Activated T-helper 1 cell treated with anti-CD3 and anti-CD28 coated beads, Interleukin-12 subunit alpha, Interleukin-12 subunit beta, Interleukin-2, Interleukin-4 antibody, amounts not matched to agents 30 ng/mL and 10 ng/mL and 1 ng/mL, durations not matched to agents 14 hours and 24 hours and 36 hours (primary cell): ENCODE measurements around the gene CRYAB. TPM values are rescaled to one million over a fixed set of nuclear protein-coding genes. Genes with fewer than 3 reads are reported as not detected.
A peak's percentile ranks its signal among the peaks of the same experiment; 100 is the strongest.

Experiments used
- DNase-seq: peaks from one replicate; pipeline ENCODE4 v3.0.0; 2021; ENCODE audit warnings: low spot score
- H3K27ac Mint-ChIP-seq: one replicate; pipeline ENCODE4 v1.8.0; 2021; ENCODE audit warnings: mild to moderate bottlenecking, mixed read lengths
- H3K27me3 Mint-ChIP-seq: one replicate; pipeline ENCODE4 v1.8.0; 2022; ENCODE audit warnings: mild to moderate bottlenecking, moderate library complexity, mixed read lengths; ENCODE audit not compliant: insufficient read depth
- H3K36me3 Mint-ChIP-seq: one replicate; pipeline ENCODE4 v1.8.0; 2021; ENCODE audit warnings: low read depth, mixed read lengths
- H3K4me1 Mint-ChIP-seq: one replicate; pipeline ENCODE4 v1.8.0; 2021; ENCODE audit warnings: low read depth, mixed read lengths
- H3K4me3 Mint-ChIP-seq: one replicate; pipeline ENCODE4 v1.8.0; 2021; ENCODE audit warnings: mild to moderate bottlenecking, moderate library complexity, mixed read lengths
- H3K9me3 Mint-ChIP-seq: one replicate; pipeline ENCODE4 v1.8.0; 2021; ENCODE audit warnings: mixed read lengths
- intact Hi-C: fragments of 100-400 bp; cut with micrococcal nuclease; formaldehyde crosslinking; loops from one replicate; pipeline ENCODE4 v1.15.1; 2024
- total RNA-seq: library from RNA; stranded (reverse); gene quantifications from 2 replicates; pipeline ENCODE4 v1.2.3, GENCODE V29; 2022

Gene CRYAB
- total RNA-seq, 1 donor from 2014 or later = not detected

- Mint-ChIP-seq H3K9me3 (no peaks in the 10 kb centered on the region), H3K4me3 (peak overlapping the region; percentile 82), H3K27me3 (peaks cover 18% of the 10 kb centered on the region), H3K27ac (peak overlapping the region; percentile 89), H3K36me3 (no peaks in the 10 kb centered on the region), H3K4me1 (peaks cover 17% of the 10 kb centered on the region)
- DNase-seq = peak; percentile 93
- intact Hi-C loops = loop anchor here (1.0 to 5.0 kb wide), 12 partner anchors 18 to 1386 kb away; partner anchors contain the start of genes ALG9, BCO2, CFAP68 and DLAT
Observed at GRCh38 chr11:111926505-111927391, 15.2 kb upstream of the CRYAB start.

DNA sequence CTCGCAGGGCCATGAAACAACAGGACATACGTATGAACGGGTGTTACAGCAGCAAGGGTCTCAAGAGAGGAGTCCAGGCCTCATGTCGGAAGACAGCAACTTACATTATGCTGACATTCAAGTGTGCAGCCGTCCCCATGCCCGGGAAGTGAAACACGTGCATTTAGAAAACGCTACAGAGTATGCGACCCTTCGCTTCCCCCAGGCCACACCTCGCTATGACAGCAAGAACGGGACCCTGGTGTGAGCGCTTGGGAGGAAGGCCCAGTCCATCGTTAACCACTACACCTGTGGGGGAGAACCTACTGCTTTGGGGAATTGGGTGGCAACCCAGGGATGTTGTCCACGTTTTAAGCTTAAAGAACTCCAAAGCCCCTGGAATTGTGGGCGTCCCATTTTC lies 14.4 kb upstream of the CRYAB start:
- Mint-ChIP-seq H3K27me3 (peaks cover 22% of the 10 kb centered on the region), H3K4me1 (peaks cover 17% of the 10 kb centered on the region), H3K27ac (peak overlapping the region; percentile 50), H3K9me3 (no peaks in the 10 kb centered on the region), H3K4me3 (peak overlapping the region; percentile 68), H3K36me3 (no peaks in the 10 kb centered on the region)
- DNase-seq = no peak
- intact Hi-C loops = loop anchor here (1.0 to 5.0 kb wide), 8 partner anchors 19 to 1386 kb away; partner anchors contain the start of genes ALG9, BCO2, CFAP68 and FDXACB1

DNA sequence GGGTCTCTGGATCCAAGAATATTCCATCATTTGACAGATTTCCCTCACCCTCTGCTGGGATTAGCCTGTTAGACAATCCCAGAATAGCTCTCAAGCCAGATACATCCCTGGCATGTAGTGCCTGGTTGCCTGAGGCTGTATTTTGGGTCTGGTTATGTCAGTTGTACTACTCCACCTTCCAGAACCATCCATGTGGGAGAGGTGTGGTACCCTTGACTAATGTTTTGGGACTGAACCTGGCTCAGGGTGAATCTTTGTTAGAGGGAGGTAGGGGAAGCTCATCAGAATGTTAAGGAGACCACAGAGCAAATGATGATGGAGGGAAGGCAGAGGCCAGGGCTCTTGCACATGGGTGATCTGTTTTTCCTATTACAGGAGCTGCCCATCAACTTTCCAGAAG lies 12.4 kb upstream of the CRYAB start:
- DNase-seq = no peak
- H3K36me3 Mint-ChIP-seq = no peaks in the 10 kb centered on the region
- H3K4me1 Mint-ChIP-seq = peaks cover 17% of the 10 kb centered on the region
- H3K27me3 Mint-ChIP-seq = peaks cover 19% of the 10 kb centered on the region
- no peak overlapping the region for H3K4me3 Mint-ChIP-seq
- no peaks in the 10 kb centered on the region for H3K9me3 Mint-ChIP-seq
- no peak overlapping the region for H3K27ac Mint-ChIP-seq
- intact Hi-C loops = no loop called here

DNA sequence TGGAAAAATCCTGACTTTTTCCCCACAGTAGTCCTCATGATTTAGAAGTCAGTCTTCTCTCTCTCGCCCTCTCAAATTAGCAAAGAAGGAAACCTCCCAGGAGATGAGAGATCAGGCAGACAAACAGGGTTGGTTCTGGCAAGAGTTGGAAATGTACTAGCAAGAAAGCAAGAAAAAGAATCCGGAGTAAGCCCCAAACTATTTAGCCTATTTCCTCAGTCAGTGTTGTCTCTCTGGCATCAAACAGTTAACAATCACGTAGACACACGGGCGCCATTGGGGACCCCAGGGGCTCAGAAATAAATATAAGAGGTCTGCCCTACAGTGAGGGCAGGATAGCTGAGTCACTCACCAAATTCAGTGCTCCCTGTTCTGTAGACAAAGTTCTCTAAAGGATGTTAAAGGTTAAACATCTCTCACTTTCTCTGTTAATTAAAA lies 11.8 kb upstream of the CRYAB start:
- Mint-ChIP-seq H3K9me3 (no peaks in the 10 kb centered on the region), H3K27ac (no peak overlapping the region), H3K4me3 (no peak overlapping the region), H3K36me3 (no peaks in the 10 kb centered on the region), H3K27me3 (peaks cover 19% of the 10 kb centered on the region), H3K4me1 (peaks cover 17% of the 10 kb centered on the region)
- DNase-seq = no peak
- intact Hi-C loops = no loop called here

GRCh38 chr11:111922803-111923202 lies 11.2 kb upstream of the CRYAB start:
- DNase-seq = no peak
- intact Hi-C loops = no loop called here
- H3K4me3 Mint-ChIP-seq = no peak overlapping the region
- H3K27ac Mint-ChIP-seq = no peak overlapping the region
- no peaks in the 10 kb centered on the region for H3K9me3 Mint-ChIP-seq
- H3K27me3 Mint-ChIP-seq = peaks cover 19% of the 10 kb centered on the region
- H3K4me1 Mint-ChIP-seq = peaks cover 17% of the 10 kb centered on the region
- no peaks in the 10 kb centered on the region for H3K36me3 Mint-ChIP-seq

DNA sequence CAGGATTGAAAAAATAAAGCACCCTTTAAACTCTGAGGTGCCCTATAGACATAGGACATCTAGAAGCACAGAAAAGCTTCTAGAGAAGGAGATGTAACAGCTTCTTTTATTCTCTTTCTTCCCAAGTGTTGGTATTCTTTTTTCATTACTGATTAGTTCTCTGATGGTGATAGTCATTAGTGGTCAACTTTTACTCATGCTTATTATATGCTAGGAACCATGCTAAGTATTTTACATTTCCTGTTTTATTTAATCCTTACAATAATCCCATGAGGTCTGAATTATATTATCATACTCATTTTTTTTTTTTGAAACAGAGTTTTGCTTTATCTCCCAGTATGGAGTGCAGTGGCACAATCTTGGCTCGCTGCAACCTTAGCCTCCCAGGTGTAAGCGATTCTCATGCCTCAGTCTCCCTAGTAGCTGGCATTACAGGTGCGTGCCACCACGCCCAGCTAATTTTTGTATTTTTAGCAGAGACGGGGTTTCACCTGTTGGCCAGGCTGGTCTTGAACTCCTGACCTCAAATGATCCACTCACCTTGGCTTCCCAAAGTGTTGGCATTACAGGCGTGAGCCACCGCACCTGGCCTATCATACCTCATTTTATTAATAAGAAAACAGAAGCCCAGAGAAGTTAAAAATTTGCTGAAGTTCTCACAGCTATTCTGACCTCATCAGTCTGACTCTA lies 10.1 kb upstream of the CRYAB start:
- Mint-ChIP-seq H3K4me1 (peaks cover 11% of the 10 kb centered on the region), H3K36me3 (no peaks in the 10 kb centered on the region), H3K27ac (no peak overlapping the region), H3K4me3 (no peak overlapping the region), H3K9me3 (no peaks in the 10 kb centered on the region), H3K27me3 (peaks cover 19% of the 10 kb centered on the region)
- DNase-seq = no peak
- intact Hi-C loops = loop anchor here (2.0 kb wide), 1 partner anchor 23 kb away; no protein-coding TSS in a partner anchor

- Mint-ChIP-seq H3K9me3 (no peaks in the 10 kb centered on the region), H3K4me3 (no peak overlapping the region), H3K27me3 (peaks cover 25% of the 10 kb centered on the region), H3K4me1 (peaks cover 4% of the 10 kb centered on the region), H3K27ac (no peak overlapping the region), H3K36me3 (no peaks in the 10 kb centered on the region)
- DNase-seq = no peak
- intact Hi-C loops = loop anchor here (2.0 kb wide), 1 partner anchor 22 kb away; no protein-coding TSS in a partner anchor
Observed at GRCh38 chr11:111920908-111921307, 9.3 kb upstream of the CRYAB start.

DNA sequence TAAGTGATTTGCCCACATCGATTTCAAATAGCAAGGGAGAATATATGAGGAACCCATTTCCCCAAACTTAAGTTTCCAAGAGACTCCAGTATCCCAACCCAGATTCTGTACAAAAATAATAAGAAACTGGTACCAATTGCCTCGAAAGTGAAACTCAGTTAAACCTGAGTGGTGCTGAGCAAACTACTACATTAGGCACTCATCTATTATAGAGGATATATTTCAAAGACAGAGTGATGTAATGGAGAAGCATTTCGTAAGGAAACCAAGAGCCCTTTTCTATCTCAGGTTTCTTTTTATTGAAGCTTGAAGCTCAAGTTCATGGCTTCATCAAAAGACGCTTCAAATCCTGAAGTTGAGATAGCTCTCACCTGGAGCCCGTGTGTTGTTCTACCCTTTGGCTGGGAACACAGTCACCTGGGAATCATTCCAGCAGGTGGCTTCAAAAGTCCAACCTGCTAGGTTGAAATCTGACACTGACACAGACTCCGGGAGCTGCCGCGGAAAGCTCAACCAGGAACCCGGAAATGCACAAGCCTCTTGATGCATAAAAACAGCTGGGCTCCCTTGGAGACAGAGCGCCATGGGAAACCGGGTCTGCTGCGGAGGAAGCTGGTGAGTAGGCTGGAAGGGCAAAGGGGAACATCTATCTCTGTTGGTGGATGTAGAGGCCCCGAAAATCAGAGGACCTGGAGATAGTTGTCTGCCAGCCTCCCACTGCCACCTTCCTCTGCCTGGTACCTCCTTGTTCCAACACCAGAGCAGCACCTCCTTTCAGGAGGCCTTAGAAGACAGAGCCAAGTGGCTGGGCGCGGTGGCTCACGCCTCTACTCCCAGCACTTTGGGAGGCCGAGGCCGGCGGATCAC lies 7.1 kb upstream of the CRYAB start, which contains the start of gene C11orf52:
TSS of gene C11orf52 (plus strand) at position 524 of the 867 bp plus-strand sequence. CDS start at position 584, 60 bp downstream.
- H3K4me3 Mint-ChIP-seq = no peak within 1 kb of the TSS
- H3K9me3 Mint-ChIP-seq = no peaks in the 10 kb centered on the region
- H3K36me3 Mint-ChIP-seq = no peaks in the 10 kb centered on the region
- intact Hi-C loops = no loop called here
- no peak within 1 kb of the TSS for H3K27ac Mint-ChIP-seq
- H3K4me1 Mint-ChIP-seq = no peaks in the 10 kb centered on the region
- peaks cover 36% of the 10 kb centered on the region for H3K27me3 Mint-ChIP-seq
- DNase-seq = no peak

GRCh38 chr11:111917788-111918187 lies 6.2 kb upstream of the CRYAB start:
- Mint-ChIP-seq H3K9me3 (no peaks in the 10 kb centered on the region), H3K4me1 (no peaks in the 10 kb centered on the region), H3K4me3 (no peak overlapping the region), H3K27me3 (peaks cover 34% of the 10 kb centered on the region), H3K27ac (no peak overlapping the region), H3K36me3 (no peaks in the 10 kb centered on the region)
- intact Hi-C loops = no loop called here
- no peak for DNase-seq

DNA sequence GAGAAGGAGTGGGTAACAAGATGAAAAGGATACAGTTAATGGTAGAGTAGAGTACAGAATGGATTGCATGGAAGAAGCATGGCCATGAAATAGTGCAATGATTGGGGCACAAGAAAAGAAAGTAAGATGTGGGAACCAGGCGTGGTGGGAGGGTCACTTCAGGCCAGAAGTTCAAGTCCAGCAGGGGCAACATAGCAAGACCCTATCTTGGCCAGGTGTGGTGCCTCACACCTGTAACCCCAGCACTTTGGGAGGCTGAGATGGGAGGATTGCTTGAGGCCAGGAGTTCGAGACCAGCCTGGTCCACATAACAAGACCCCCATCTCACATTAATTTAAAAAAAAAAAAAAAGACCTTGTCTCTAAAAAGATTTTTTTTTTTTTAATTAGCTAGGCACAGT lies 5.7 kb upstream of the CRYAB start:
- intact Hi-C loops = no loop called here
- Mint-ChIP-seq H3K9me3 (no peaks in the 10 kb centered on the region), H3K4me1 (no peaks in the 10 kb centered on the region), H3K36me3 (no peaks in the 10 kb centered on the region), H3K27ac (no peak overlapping the region), H3K4me3 (no peak overlapping the region), H3K27me3 (peaks cover 33% of the 10 kb centered on the region)
- no peak for DNase-seq

DNA sequence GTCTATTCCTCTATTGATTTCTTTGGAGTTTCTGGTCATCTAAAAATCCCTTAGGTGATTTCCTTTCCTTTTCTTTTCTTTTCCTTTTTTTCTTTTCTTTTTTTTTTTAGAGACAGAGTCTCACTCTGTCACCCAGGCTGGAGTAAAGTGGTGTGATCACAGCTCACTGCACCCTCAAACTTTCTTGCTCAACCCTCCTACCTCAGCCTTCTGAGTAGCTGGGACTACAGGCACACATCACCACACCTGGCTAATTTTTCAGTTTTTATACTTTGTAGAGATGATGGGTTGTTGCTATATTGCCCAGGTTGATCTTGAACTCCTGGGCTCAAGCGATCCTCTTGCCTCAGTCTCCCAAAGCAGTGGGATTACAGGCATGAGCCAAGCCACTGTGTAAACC lies 5.2 kb upstream of the CRYAB start:
- no peaks in the 10 kb centered on the region for H3K4me1 Mint-ChIP-seq

DNA sequence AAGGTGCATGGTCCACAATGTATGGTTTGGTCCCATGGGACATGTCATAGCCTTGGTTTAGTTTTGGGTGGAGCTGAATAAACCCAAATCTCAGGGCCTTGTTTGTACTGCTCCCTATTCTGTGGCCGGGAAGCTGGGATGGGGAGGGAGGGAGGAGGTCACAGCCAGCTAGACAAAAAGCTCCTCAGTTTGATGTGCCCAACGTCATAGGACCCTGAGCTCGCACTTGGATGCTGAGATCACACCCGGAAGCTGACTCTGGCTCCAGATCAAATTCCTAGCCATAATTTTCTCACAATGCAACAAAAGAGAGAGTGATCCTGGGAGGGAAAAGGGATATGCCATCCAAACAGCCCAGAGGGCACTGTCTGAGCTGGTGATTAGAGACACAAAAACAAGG lies 2.4 kb upstream of the CRYAB start:
- no peaks in the 10 kb centered on the region for H3K9me3 Mint-ChIP-seq
- peaks cover 47% of the 10 kb centered on the region for H3K27me3 Mint-ChIP-seq

More for the DNA sequence above, 5.2 kb upstream of the CRYAB start:
- Mint-ChIP-seq H3K27me3 (peaks cover 35% of the 10 kb centered on the region), H3K27ac (no peak overlapping the region), H3K9me3 (no peaks in the 10 kb centered on the region), H3K4me3 (no peak overlapping the region), H3K36me3 (no peaks in the 10 kb centered on the region)
- DNase-seq = no peak
- intact Hi-C loops = no loop called here

More for the DNA sequence above, 2.4 kb upstream of the CRYAB start:
- H3K36me3 Mint-ChIP-seq = no peaks in the 10 kb centered on the region
- intact Hi-C loops = no loop called here
- H3K4me1 Mint-ChIP-seq = no peaks in the 10 kb centered on the region
- DNase-seq = no peak
- H3K4me3 Mint-ChIP-seq = no peak overlapping the region
- H3K27ac Mint-ChIP-seq = no peak overlapping the region
